Measurements from ENCODE around the gene RAB33B.

- TF ChIP-seq CTCF (IDR thresholded peaks at IDR 0.05; ENCODE audit: low read length) = no peak
- TF ChIP-seq EZH2 (IDR thresholded peaks at IDR 0.05; ENCODE audit: borderline replicate concordance, low read length) = no peak
Observed at GRCh38 chr4:139483000-139483399, 29.1 kb downstream of the RAB33B start.

Data from OCI-LY1 (cell line).